Karpas-422 (cell line): ENCODE measurements around the gene CREB3. TPM values are rescaled to one million over a fixed set of nuclear protein-coding genes. Genes with fewer than 3 reads are reported as not detected.

Source experiments
- DNase-seq: peaks from one replicate; pipeline ENCODE4 v3.0.0-alpha.2; 2015
- H2AFZ ChIP-seq: fragments of 200-600 bp; sonication (generic); 2 replicates; pipeline ENCODE4 v1.6.1; 2014; ENCODE audit warnings: antibody characterized with exemption, low read length, mixed read lengths
- H3K27ac ChIP-seq: fragments of 200-600 bp; sonication (generic); 2 replicates; pipeline ENCODE4 v1.5.1; 2014; ENCODE audit warnings: mild to moderate bottlenecking, low read length, moderate library complexity
- H3K27me3 ChIP-seq: fragments of 200-600 bp; sonication (generic); 2 replicates; pipeline ENCODE4 v1.6.1; 2014; ENCODE audit warnings: low read length, mixed read lengths
- H3K36me3 ChIP-seq: fragments of 200-600 bp; sonication (generic); 2 replicates; pipeline ENCODE4 v1.6.1; 2014; ENCODE audit warnings: low read length, mixed read lengths; ENCODE audit not compliant: insufficient read depth
- H3K4me1 ChIP-seq: fragments of 200-600 bp; sonication (generic); 2 replicates; pipeline ENCODE4 v1.6.1; 2014; ENCODE audit warnings: mild to moderate bottlenecking, low read length, mixed read lengths
- H3K4me2 ChIP-seq: fragments of 200-600 bp; sonication (generic); 2 replicates; pipeline ENCODE4 v1.6.1; 2014; ENCODE audit warnings: low read length, low read depth, mild to moderate bottlenecking; ENCODE audit not compliant: poor library complexity, severe bottlenecking
- H3K4me3 ChIP-seq: fragments of 200-600 bp; sonication (generic); 2 replicates; pipeline ENCODE4 v1.5.1; 2014; ENCODE audit warnings: mild to moderate bottlenecking, antibody characterized with exemption, low read length, mixed read lengths
- H3K79me2 ChIP-seq: fragments of 200-600 bp; sonication (generic); 2 replicates; pipeline ENCODE4 v1.6.1; 2014; ENCODE audit warnings: mild to moderate bottlenecking, low read length, mixed read lengths
- H3K9ac ChIP-seq: fragments of 200-600 bp; sonication (generic); 2 replicates; pipeline ENCODE4 v1.6.0; 2014; ENCODE audit warnings: low read length
- H3K9me2 ChIP-seq: fragments of 200-600 bp; sonication (generic), shearing (Covaris generic); replicated peaks from 2 replicates; pipeline ENCODE4 v1.6.0; 2014; ENCODE audit warnings: mild to moderate bottlenecking, low read length, moderate library complexity; ENCODE audit not compliant: insufficient read depth
- H3K9me3 ChIP-seq: fragments of 300-700, 200-600 bp; sonication (generic); 2 replicates; pipeline ENCODE4 v1.6.1; 2014; ENCODE audit warnings: low read length, mixed read lengths
- H4K20me1 ChIP-seq: fragments of 200-600 bp; sonication (generic); 2 replicates; pipeline ENCODE4 v1.6.1; 2014; ENCODE audit warnings: mild to moderate bottlenecking, antibody characterized with exemption, low read length, low read depth; ENCODE audit not compliant: insufficient read depth
- total RNA-seq: library from RNA; depleted of rRNA; stranded (reverse); fragments of >200 nt; shearing (Covaris generic); gene quantifications from 2 replicates; pipeline ENCODE4 v1.2.3, GENCODE V29; 2014; ENCODE audit warnings: low replicate concordance

Gene CREB3
- total RNA-seq, 1 experiment from 2014 or later: 10.8 TPM

DNA sequence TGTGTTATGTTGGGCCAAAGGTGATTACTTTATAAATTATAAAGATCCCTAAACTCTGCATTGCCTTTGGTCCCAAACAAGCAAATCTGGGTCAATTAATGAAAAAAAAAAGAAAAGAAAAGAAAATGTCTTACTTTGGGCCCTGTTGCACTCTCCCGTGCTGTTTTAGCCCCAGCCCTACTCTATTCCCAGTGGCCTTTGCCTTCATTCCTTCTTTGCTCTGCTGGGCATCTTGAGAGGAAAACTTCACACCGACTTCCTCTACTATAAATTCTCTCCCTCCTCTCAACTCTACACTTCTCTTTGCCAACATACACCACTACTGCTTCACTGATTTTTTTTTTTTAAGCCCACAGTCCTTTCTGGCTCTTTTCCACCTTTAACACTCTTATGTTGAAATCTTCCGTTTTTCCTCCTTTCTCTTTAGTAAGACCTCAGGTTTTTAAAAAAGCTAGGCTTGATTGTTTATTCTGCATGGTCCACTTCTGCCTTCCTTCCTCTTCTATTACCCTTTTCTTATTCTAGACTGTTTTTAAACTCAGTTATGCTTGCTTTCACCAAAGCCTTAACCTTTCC lies 26.1 kb downstream of the CREB3 start:
- Histone ChIP-seq H3K9ac (peak overlapping the region; percentile 92), H3K9me3 (no peaks in the 10 kb centered on the region), H3K36me3 (peaks cover 7% of the 10 kb centered on the region; the same call in 1 of the 2 replicates), H3K4me3 (peak overlapping the region; percentile 87), H3K27ac (peak overlapping the region; percentile 92), H2AFZ (no peak overlapping the region), H3K79me2 (peaks cover 76% of the 10 kb centered on the region), H3K9me2 (no peaks in the 10 kb centered on the region), H3K27me3 (no peaks in the 10 kb centered on the region), H4K20me1 (no peaks in the 10 kb centered on the region), H3K4me2 (peak overlapping the region; percentile 78), H3K4me1 (peaks cover 28% of the 10 kb centered on the region)
- no peak for DNase-seq

DNA sequence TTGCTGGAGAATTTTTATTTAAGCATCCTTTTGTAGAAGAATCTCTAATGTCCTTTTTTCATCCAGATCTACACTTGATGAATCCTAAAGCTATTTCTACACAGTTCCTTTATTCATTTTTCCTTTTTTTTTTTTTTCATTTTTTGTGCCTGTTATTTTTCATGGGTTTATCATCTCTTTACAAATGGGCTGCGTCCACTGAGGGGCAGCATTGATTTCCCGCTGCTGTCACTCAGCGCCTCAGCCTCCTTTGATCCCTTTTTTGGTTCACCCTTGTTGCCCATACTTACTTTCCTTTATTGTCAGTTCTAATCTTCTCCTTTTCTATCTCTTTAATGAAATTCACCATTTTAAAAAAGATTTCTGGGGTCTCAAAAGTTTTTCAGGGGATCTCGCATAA lies 27.3 kb downstream of the CREB3 start:
- Histone ChIP-seq H3K4me2 (no peak overlapping the region), H3K4me1 (peaks cover 28% of the 10 kb centered on the region), H2AFZ (no peak overlapping the region), H3K27me3 (no peaks in the 10 kb centered on the region), H3K36me3 (peaks cover 7% of the 10 kb centered on the region; the same call in 1 of the 2 replicates), H3K79me2 (peaks cover 89% of the 10 kb centered on the region), H3K9me3 (no peaks in the 10 kb centered on the region), H3K4me3 (no peak overlapping the region), H3K27ac (no peak overlapping the region), H3K9ac (no peak overlapping the region), H3K9me2 (no peaks in the 10 kb centered on the region), H4K20me1 (no peaks in the 10 kb centered on the region)
- no peak for DNase-seq

DNA sequence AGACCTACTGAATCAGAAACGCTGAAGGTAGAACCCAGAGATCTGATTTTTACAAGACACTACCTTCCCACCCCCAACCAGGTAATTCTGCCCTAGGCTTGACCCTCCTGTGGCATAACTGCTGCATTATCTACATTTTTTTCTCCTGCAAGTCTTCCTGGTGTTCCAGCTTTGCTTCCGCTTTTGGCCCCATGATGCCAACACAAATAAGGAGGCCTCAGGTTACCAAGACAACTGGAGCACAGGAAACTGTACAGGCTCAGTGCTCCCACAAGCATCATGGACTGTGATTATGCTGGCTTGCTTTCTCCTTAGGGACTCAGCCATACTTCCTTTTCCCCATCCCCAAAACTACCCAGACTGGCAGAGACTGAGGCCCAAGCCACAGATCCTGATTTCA lies 28.2 kb downstream of the CREB3 start:
- Histone ChIP-seq H3K4me2 (no peak overlapping the region), H3K27ac (no peak overlapping the region)

DNA sequence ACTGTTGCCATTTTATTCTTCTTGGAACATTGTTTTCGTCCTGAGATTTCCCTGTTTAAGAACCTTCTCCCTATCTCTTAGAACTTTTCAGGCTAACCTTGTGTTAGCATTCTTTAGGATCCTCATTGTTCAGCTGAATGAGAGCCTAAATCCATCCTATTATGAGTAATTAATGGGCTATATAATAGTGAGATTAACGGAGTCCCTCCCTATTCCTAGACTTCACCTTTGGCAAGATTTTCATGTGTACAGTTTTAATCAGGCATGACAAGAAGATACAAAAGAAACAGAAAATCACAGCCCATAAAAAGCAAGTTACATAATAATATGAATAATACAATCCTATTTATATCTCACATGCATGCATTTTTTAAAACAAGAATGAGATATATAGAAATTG lies 30.7 kb downstream of the CREB3 start:
- Histone ChIP-seq H3K27me3 (no peaks in the 10 kb centered on the region), H3K9me3 (no peaks in the 10 kb centered on the region), H3K36me3 (peaks cover 7% of the 10 kb centered on the region; the same call in 1 of the 2 replicates), H3K4me3 (no peak overlapping the region), H2AFZ (no peak overlapping the region), H3K9me2 (no peaks in the 10 kb centered on the region), H3K79me2 (peaks cover 94% of the 10 kb centered on the region), H3K27ac (no peak overlapping the region), H3K9ac (no peak overlapping the region), H3K4me1 (peaks cover 33% of the 10 kb centered on the region), H3K4me2 (no peak overlapping the region), H4K20me1 (no peaks in the 10 kb centered on the region)
- DNase-seq: no peak

More for the DNA sequence above, 28.2 kb downstream of the CREB3 start:
- Histone ChIP-seq H2AFZ (no peak overlapping the region), H3K27me3 (no peaks in the 10 kb centered on the region), H3K4me1 (peaks cover 30% of the 10 kb centered on the region), H3K79me2 (peaks cover 95% of the 10 kb centered on the region), H4K20me1 (no peaks in the 10 kb centered on the region), H3K9me3 (no peaks in the 10 kb centered on the region), H3K9ac (no peak overlapping the region), H3K4me3 (no peak overlapping the region), H3K9me2 (no peaks in the 10 kb centered on the region), H3K36me3 (peaks cover 7% of the 10 kb centered on the region; the same call in 1 of the 2 replicates)
- no peak for DNase-seq

DNA sequence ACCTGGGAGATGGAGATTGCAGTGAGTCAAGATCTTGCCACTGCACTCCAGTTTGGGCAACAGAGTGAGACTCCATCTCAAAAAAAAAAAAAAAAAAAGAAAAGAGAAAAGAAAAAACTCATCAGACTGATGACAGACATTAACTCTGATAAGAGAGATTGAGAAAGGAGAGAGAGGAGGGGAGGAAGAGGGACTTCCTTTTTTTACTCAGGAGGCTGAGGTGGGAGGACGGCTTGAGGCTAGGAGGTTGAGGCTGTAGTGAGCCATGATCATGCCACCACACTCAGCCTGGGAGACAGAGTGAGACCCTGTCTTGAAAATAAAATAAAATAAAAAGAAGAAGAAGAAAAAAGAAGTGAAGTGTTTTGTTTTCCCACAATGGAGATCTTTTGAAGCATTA lies 31.3 kb downstream of the CREB3 start:
- no peak overlapping the region for H3K4me3 ChIP-seq
- H3K4me1 ChIP-seq: peaks cover 27% of the 10 kb centered on the region
- no peak overlapping the region for H3K9ac ChIP-seq
- H2AFZ ChIP-seq: no peak overlapping the region
- no peak overlapping the region for H3K4me2 ChIP-seq
- DNase-seq: no peak
- H3K27me3 ChIP-seq: no peaks in the 10 kb centered on the region
- H3K79me2 ChIP-seq: peaks cover 94% of the 10 kb centered on the region
- H3K9me3 ChIP-seq: no peaks in the 10 kb centered on the region
- no peaks in the 10 kb centered on the region for H3K9me2 ChIP-seq
- no peak overlapping the region for H3K27ac ChIP-seq
- peaks cover 7% of the 10 kb centered on the region; the same call in 1 of the 2 replicates for H3K36me3 ChIP-seq
- no peaks in the 10 kb centered on the region for H4K20me1 ChIP-seq

DNA sequence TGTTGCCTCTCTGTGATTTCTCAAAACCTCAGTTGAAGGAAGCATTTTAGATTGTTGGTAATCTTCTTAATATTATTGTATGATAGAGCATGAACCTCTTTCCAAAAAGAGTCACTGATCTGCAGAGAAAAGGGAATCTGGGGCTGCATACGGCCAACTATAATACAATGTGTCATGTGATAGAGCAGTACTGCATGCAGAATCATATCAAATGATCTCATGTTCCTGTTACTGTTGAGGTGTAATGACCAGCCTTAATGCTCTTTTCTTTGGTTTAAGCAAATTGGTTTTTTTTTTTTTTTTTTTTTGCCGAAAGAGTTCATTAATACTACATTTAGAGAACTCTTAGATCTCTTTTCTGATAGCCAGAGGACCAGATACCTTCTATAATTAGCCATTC lies 34.5 kb downstream of the CREB3 start:
- Histone ChIP-seq H3K9me2 (no peaks in the 10 kb centered on the region), H3K4me2 (no peak overlapping the region), H3K9me3 (no peaks in the 10 kb centered on the region), H2AFZ (no peak overlapping the region), H3K27ac (no peak overlapping the region), H4K20me1 (no peaks in the 10 kb centered on the region), H3K27me3 (no peaks in the 10 kb centered on the region), H3K79me2 (peaks cover 95% of the 10 kb centered on the region), H3K36me3 (peaks cover 1% of the 10 kb centered on the region; the same call in 1 of the 2 replicates), H3K9ac (no peak overlapping the region), H3K4me1 (peaks cover 50% of the 10 kb centered on the region), H3K4me3 (no peak overlapping the region)
- no peak for DNase-seq

DNA sequence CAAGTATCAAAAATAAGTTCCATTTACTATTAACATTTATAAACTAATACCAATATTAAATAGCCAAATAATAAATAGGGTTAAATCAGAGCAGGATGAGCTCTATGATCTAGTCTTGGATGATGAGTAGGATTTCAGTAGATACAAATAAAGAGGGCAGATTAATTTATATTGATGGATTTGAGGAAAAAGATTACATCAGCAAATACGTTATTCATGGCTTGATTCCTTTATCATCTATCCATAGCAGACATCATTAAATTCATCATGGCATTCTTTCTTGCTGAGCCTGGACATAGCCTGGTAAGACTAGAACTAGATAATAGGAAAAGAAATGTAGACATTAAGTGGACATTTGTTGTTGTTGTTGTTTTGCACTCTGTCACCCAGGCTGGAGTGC lies 35.0 kb downstream of the CREB3 start:
- Histone ChIP-seq H3K36me3 (peaks cover 3% of the 10 kb centered on the region; the same call in 1 of the 2 replicates), H3K4me3 (no peak overlapping the region), H3K9ac (no peak overlapping the region), H3K4me1 (peaks cover 53% of the 10 kb centered on the region), H3K9me3 (no peaks in the 10 kb centered on the region), H3K27me3 (no peaks in the 10 kb centered on the region), H3K27ac (no peak overlapping the region), H4K20me1 (no peaks in the 10 kb centered on the region), H3K9me2 (no peaks in the 10 kb centered on the region), H3K4me2 (no peak overlapping the region), H3K79me2 (peaks cover 95% of the 10 kb centered on the region), H2AFZ (no peak overlapping the region)
- DNase-seq: no peak

DNA sequence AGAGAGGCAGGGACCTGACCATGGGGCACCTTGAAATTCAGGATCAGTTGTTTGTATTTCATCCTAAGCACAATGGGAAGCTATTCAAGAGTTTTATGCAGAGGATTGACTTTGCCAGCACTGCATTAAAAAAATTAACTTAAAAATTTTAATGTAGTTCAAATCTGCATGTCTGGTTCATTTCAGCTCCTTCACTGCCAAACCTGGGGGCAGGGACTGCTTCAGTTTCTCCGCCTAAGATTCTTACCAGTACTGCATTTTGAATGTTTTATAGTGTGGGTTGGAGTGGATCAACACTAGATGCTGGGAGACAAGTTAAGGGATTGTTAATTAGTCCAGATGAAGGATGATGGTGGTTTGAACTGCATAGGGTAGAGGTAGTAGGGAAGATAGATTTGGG lies 37.3 kb downstream of the CREB3 start:
- peaks cover 82% of the 10 kb centered on the region for H3K79me2 ChIP-seq
- H4K20me1 ChIP-seq: no peaks in the 10 kb centered on the region
- peaks cover 58% of the 10 kb centered on the region for H3K4me1 ChIP-seq
- no peaks in the 10 kb centered on the region for H3K9me2 ChIP-seq
- H2AFZ ChIP-seq: no peak overlapping the region
- H3K27me3 ChIP-seq: no peaks in the 10 kb centered on the region
- H3K4me3 ChIP-seq: no peak overlapping the region
- no peak overlapping the region for H3K4me2 ChIP-seq
- peaks cover 3% of the 10 kb centered on the region; the same call in 1 of the 2 replicates for H3K36me3 ChIP-seq
- H3K27ac ChIP-seq: peak overlapping the region; percentile 13; the same call in 1 of the 2 replicates
- DNase-seq: no peak
- no peak overlapping the region for H3K9ac ChIP-seq
- H3K9me3 ChIP-seq: no peaks in the 10 kb centered on the region
